HL-60 (cell line): ENCODE results near the gene VWA3B.
"Not testable (repeated sequence)": the region's sequence is repeated elsewhere in the genome, so short reads cannot be mapped to it uniquely, and the experiment has no call there.

Experiments used
- DNase-seq, 2 experiments: peaks; one replicate each; pipeline ENCODE4 v3.0.0-alpha.2; 2010 to 2020; ENCODE audit warnings: low read depth in 1 of 2, low spot score in 1 of 2
- H3K27ac ChIP-seq: fragments of 250-450 bp; sonication (Bioruptor Pico); replicated peaks from 2 replicates; pipeline ENCODE4 v1.5.1; 2020; ENCODE audit warnings: mild to moderate bottlenecking, moderate library complexity
- H3K27me3 ChIP-seq: fragments of 250-450 bp; sonication (Bioruptor Pico); 2 replicates; pipeline ENCODE4 v1.5.1; 2021; ENCODE audit warnings: mild to moderate bottlenecking, moderate library complexity; ENCODE audit not compliant: insufficient read depth, poor library complexity, severe bottlenecking
- H3K4me3 ChIP-seq: replicated peaks from 2 replicates; pipeline ENCODE4 v1.5.1; 2011; ENCODE audit warnings: mild to moderate bottlenecking, control low read depth, low read length; ENCODE audit not compliant: insufficient read depth
- CTCF ChIP-seq: IDR thresholded peaks from one replicate; pipeline ENCODE4 v1.5.1; 2011; ENCODE audit warnings: low read length, control low read depth, inconsistent platforms; ENCODE audit not compliant: insufficient read depth
- GABPA ChIP-seq: IDR thresholded peaks from 2 replicates; pipeline ENCODE4 v1.6.1; 2012; ENCODE audit warnings: low read depth
- POLR2AphosphoS5 ChIP-seq: IDR thresholded peaks from 2 replicates; pipeline ENCODE4 v1.6.1; 2012; ENCODE audit warnings: low read depth
- REST ChIP-seq: IDR thresholded peaks from 2 replicates; pipeline ENCODE4 v1.6.1; 2012; ENCODE audit warnings: low read depth; ENCODE audit not compliant: insufficient replicate concordance
- SPI1 ChIP-seq: IDR thresholded peaks from 2 replicates; pipeline ENCODE4 v1.6.1; 2012; ENCODE audit warnings: low read depth, mild to moderate bottlenecking, borderline replicate concordance

VWA3B gene

GRCh38 chr2:98317214-98317613, 230.2 kb downstream of the VWA3B start:
- Histone ChIP-seq H3K4me3 (no peak overlapping the region), H3K27me3 (peaks cover 5% of the 10 kb centered on the region), H3K27ac (no peak overlapping the region)
- DNase-seq = no peak
- TF ChIP-seq CTCF (no peak), SPI1 (no peak), POLR2AphosphoS5 (no peak), REST (no peak)

GRCh38 chr2:98320171-98320570, 233.2 kb downstream of the VWA3B start:
- H3K4me3 ChIP-seq, H3K27me3 ChIP-seq, H3K27ac ChIP-seq: not testable (repeated sequence)

GRCh38 chr2:98324181-98324580, 237.2 kb downstream of the VWA3B start:
- H3K27me3 ChIP-seq = no peaks in the 10 kb centered on the region
- DNase-seq = no peak
- H3K4me3 ChIP-seq = no peak overlapping the region
- TF ChIP-seq SPI1 (no peak), GABPA (no peak), REST (no peak), POLR2AphosphoS5 (no peak)
- no peak overlapping the region for H3K27ac ChIP-seq

More at GRCh38 chr2:98320171-98320570, 233.2 kb downstream of the VWA3B start:
- not testable (repeated sequence) for DNase-seq

- TF ChIP-seq REST = no peak
- no peak for TF ChIP-seq GABPA
- TF ChIP-seq SPI1 = no peak
- no peak for TF ChIP-seq CTCF
- TF ChIP-seq POLR2AphosphoS5 = no peak
- Histone ChIP-seq H3K4me3 (no peak overlapping the region), H3K27me3 (no peaks in the 10 kb centered on the region), H3K27ac (no peak overlapping the region)
- no peak for DNase-seq
Observed at GRCh38 chr2:98327776-98328175, 240.8 kb downstream of the VWA3B start.
